Measurements from ENCODE around the gene ALDH16A1.

- peak; percentile 31 for TF ChIP-seq CTCF (IDR thresholded peaks at IDR 0.05)
- TF ChIP-seq EZH2 (IDR thresholded peaks at IDR 0.05; ENCODE audit: borderline replicate concordance, insufficient read depth, low read depth, low read length, poor library complexity, severe bottlenecking) = no peak
These were observed 36.7 kb downstream of the ALDH16A1 start for GRCh38 chr19:49489601-49490167.

All from B cell (primary cell).